Measurements from ENCODE around the gene LRIG1.

LRIG1 gene

GRCh38 chr3:66502245-66502874 lies 1.5 kb upstream of the LRIG1 start:
- H3K9me3 ChIP-seq = no peaks in the 10 kb centered on the region
- H3K27ac ChIP-seq = no peak overlapping the region
- peaks cover 28 to 31% of the 10 kb centered on the region in 2 experiments for H3K4me1 ChIP-seq (ENCODE audit: control insufficient read depth in 1 of 2, insufficient read depth in 1 of 2, low read depth in 1 of 2, low read length in 1 of 2)
- H3K4me3 ChIP-seq (ENCODE audit: low read depth in 1 of 2, low read length in 1 of 2) = no peak overlapping the region
- no peak for TF ChIP-seq CTCF (IDR thresholded peaks at IDR 0.05)
- H3K36me3 ChIP-seq = no peaks in the 10 kb centered on the region
- H3K27me3 ChIP-seq = no peaks in the 10 kb centered on the region

- Histone ChIP-seq H3K36me3 (no peaks in the 10 kb centered on the region), H3K27ac (peak overlapping the region; percentile 84), H3K27me3 (no peaks in the 10 kb centered on the region), H3K9me3 (no peaks in the 10 kb centered on the region), H3K4me3 (ENCODE audit: low read depth in 1 of 2, low read length in 1 of 2) (peak overlapping the region; percentile 78 to 87), H3K4me1 (ENCODE audit: control insufficient read depth in 1 of 2, insufficient read depth in 1 of 2, low read depth in 1 of 2, low read length in 1 of 2) (peaks cover 32 to 37% of the 10 kb centered on the region in 2 experiments)
- no peak for TF ChIP-seq CTCF (IDR thresholded peaks at IDR 0.05)
Measured at GRCh38 chr3:66501483-66502244, 842 bp upstream of the LRIG1 start.

- Histone ChIP-seq H3K27ac (peak overlapping the region; percentile 84), H3K4me3 (ENCODE audit: low read depth in 1 of 2, low read length in 1 of 2) (peak overlapping the region; percentile 78 to 87), H3K27me3 (no peaks in the 10 kb centered on the region), H3K36me3 (no peaks in the 10 kb centered on the region), H3K9me3 (no peaks in the 10 kb centered on the region), H3K4me1 (ENCODE audit: control insufficient read depth in 1 of 2, insufficient read depth in 1 of 2, low read depth in 1 of 2, low read length in 1 of 2) (peaks cover 40 to 49% of the 10 kb centered on the region in 2 experiments)
- TF ChIP-seq CTCF (IDR thresholded peaks at IDR 0.05) = no peak
Measured at GRCh38 chr3:66499881-66500575, 794 bp downstream of the LRIG1 start.

GRCh38 chr3:66498687-66499621 lies 1.9 kb downstream of the LRIG1 start:
- no peaks in the 10 kb centered on the region for H3K36me3 ChIP-seq
- H3K27ac ChIP-seq = peak overlapping the region; percentile 84
- no peaks in the 10 kb centered on the region for H3K9me3 ChIP-seq
- peaks cover 40 to 52% of the 10 kb centered on the region in 2 experiments for H3K4me1 ChIP-seq (ENCODE audit: control insufficient read depth in 1 of 2, insufficient read depth in 1 of 2, low read depth in 1 of 2, low read length in 1 of 2)
- TF ChIP-seq CTCF (IDR thresholded peaks at IDR 0.05) = no peak
- H3K4me3 ChIP-seq (ENCODE audit: low read depth in 1 of 2, low read length in 1 of 2) = peak overlapping the region; percentile 78 to 87
- no peaks in the 10 kb centered on the region for H3K27me3 ChIP-seq

Measured in neutrophil (primary cell).